H1 (cell line): ENCODE data around the gene SOX13. TPM values are rescaled to one million over a fixed set of nuclear protein-coding genes. Genes with fewer than 3 reads are reported as not detected.

Source experiments
- ASH2L ChIP-seq: fragments of 200-600, 300-600 bp; sonication (generic); IDR thresholded peaks from one replicate; pipeline ENCODE4 v1.7.1; 2017; ENCODE audit warnings: low read length
- CHD7 ChIP-seq: fragments of 300-600 bp; sonication (generic); IDR thresholded peaks from 2 replicates; pipeline ENCODE4 v1.7.1; 2012; ENCODE audit warnings: low read length, moderate library complexity, mild to moderate bottlenecking, inconsistent platforms; ENCODE audit not compliant: insufficient replicate concordance
- CTCF ChIP-seq, 3 experiments: IDR thresholded peaks; 1 replicate in 2 of 3; 2 replicates in 1 of 3; pipeline versions ENCODE4 v1.5.1 to v1.6.1; 2011; ENCODE audit warnings: low read length in 3 of 3, mild to moderate bottlenecking in 3 of 3, inconsistent platforms in 2 of 3, low read depth in 1 of 3, moderate library complexity in 1 of 3; ENCODE audit not compliant: insufficient read depth in 1 of 3; ENCODE audit errors: control extremely low read depth in 1 of 3
- GABPA ChIP-seq: IDR thresholded peaks from 2 replicates; pipeline ENCODE4 v1.6.1; 2011; ENCODE audit warnings: mild to moderate bottlenecking, low read length, moderate library complexity, borderline replicate concordance; ENCODE audit not compliant: insufficient read depth
- POU5F1 ChIP-seq: IDR thresholded peaks from 2 replicates; pipeline ENCODE4 v1.6.1; 2011; ENCODE audit warnings: low read depth, mild to moderate bottlenecking, low read length, moderate library complexity
- SIRT6 ChIP-seq: IDR thresholded peaks from one replicate; pipeline ENCODE4 v1.7.1; 2012; ENCODE audit warnings: low read length, inconsistent platforms
- SP1 ChIP-seq: IDR thresholded peaks from 2 replicates; pipeline ENCODE4 v1.6.1; 2011; ENCODE audit warnings: low read depth, low read length
- polyA plus RNA-seq, 7 experiments: library from polyadenylated mRNA; depleted of rRNA in 3 of 7; stranded (reverse) in 5 of 7; unstranded in 2 of 7; fragments of >200 nt in 5 of 7; fragments of 200-250 nt in 2 of 7; gene quantifications; 1 replicate in 5 of 7; 2 replicates in 1 of 7; 4 replicates in 1 of 7; pipeline versions ENCODE4 v1.2.1 to v1.2.3, GENCODE V29; 2011 to 2013; ENCODE audit warnings: missing spikeins in 2 of 7, mixed read lengths in 2 of 7
- total RNA-seq: library from RNA; stranded (reverse); fragmentation: NEBNext Ultra II Directional; extraction: Animal tissue kit (Norgen Biotek cat#: 25700); gene quantifications from 2 replicates; pipeline ENCODE4 v1.2.1, GENCODE V29; 2021

Gene SOX13
- total and polyA plus RNA-seq, 2 of the 8 experiments (the other 6 are each of a cell fraction or from before 2014, with no cell fraction given): 113 to 173 TPM

GRCh38 chr1:204128964-204129896 lies 56.3 kb downstream of the SOX13 start (continued):
- TF ChIP-seq CHD7: no peak
- TF ChIP-seq ASH2L: no peak
- peak; percentile 29; the same call in 1 of the 2 replicates for TF ChIP-seq GABPA
- no peak for TF ChIP-seq SIRT6
- no peak for TF ChIP-seq SP1
- no peak for TF ChIP-seq POU5F1
- TF ChIP-seq CTCF (IDR thresholded peaks at IDR 0.05; ENCODE audit: control extremely low read depth in 1 of 3, insufficient read depth in 1 of 3, low read depth in 1 of 3, low read length in 3 of 3): peak in 2 of 3 experiments; percentile 83 to 84; a peak in 3 of 4 replicates
